Left ventricle myocardium inferior (tissue), 1 donor: Measurements from ENCODE around the gene PSIP1. TPM values are rescaled to one million over a fixed set of nuclear protein-coding genes. Genes with fewer than 3 reads are reported as not detected.
"Not testable (repeated sequence)": the region's sequence is repeated elsewhere in the genome, so short reads cannot be mapped to it uniquely, and the experiment has no call there.

Source experiments
- DNase-seq: peaks from one replicate; pipeline ENCODE4 v3.0.0-alpha.2; 2020
- H3K27ac ChIP-seq: fragments of 200-600 bp; replicated peaks from 2 replicates; pipeline ENCODE4 v1.8.0; 2021
- H3K27me3 ChIP-seq: fragments of 200-600 bp; 2 replicates; pipeline ENCODE4 v1.8.0; 2021; ENCODE audit warnings: low read depth
- H3K36me3 ChIP-seq: fragments of 200-600 bp; 2 replicates; pipeline ENCODE4 v1.8.0; 2021
- H3K4me1 ChIP-seq: fragments of 200-600 bp; 2 replicates; pipeline ENCODE4 v1.8.0; 2021
- H3K4me3 ChIP-seq: fragments of 200-600 bp; 2 replicates; pipeline ENCODE4 v1.8.0; 2021; ENCODE audit warnings: mild to moderate bottlenecking, moderate library complexity
- H3K9me3 ChIP-seq: fragments of 200-600 bp; replicated peaks from 2 replicates; pipeline ENCODE4 v1.8.0; 2021
- intact Hi-C: fragments of 100-400 bp; cut with micrococcal nuclease; formaldehyde crosslinking; loops from one replicate; pipeline ENCODE4 v1.11.0; 2022
- total RNA-seq: library from RNA; stranded (reverse); fragmentation: NEBNext Ultra II Directional; extraction: Animal tissue kit (Norgen Biotek cat#: 25700); gene quantifications from one replicate; pipeline ENCODE4 v1.2.1, GENCODE V29; 2021
- TF ChIP-seq, protein P1 (sequence below): fragments of 200-600 bp; IDR thresholded peaks from 2 replicates; pipeline ENCODE4 v1.8.0; 2021; ENCODE audit warnings: antibody characterized with exemption, mild to moderate bottlenecking, borderline replicate concordance
- donor health status: DM: no; HTN: yes; CAD: no; lungs with severe emphysema.

Gene PSIP1
- total RNA-seq, 1 donor from 2014 or later, result 22.5 TPM

DNA sequence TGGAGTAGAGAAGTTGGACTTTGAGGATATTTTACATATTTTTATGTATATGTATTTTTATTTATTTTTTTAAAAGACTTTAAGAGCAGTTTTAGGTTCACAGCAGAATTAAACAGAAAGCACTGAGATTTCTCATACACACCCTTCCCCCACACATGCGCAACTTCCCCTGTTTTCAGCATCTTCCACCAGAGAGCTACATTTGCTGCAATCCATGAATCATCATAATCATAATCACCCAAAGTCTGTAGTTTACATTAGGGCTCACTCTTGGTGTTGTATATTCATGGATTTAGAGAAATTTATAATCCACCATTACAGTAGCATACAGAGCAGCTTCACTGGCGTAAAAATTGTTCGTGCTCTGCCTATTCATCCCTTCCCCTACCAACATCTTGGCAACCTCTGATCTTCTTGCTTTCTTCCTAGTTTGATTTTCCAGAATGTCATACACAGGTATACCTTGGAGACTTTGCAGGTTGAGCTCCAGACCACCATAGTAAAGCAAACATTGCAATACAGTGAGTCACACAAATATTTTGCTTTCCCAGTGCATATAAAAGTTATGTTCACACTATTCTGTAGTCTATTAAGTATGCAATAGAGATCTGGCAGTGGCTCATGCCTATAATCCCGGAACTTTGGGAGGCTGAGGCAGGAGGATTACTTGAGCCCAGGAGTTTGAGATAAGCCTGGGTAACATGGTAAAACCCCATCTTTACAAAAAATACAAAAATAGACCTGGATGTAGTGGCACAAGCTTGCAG, 32.5 kb upstream of the PSIP1 start:
- Histone ChIP-seq H3K4me3 (no peak overlapping the region), H3K36me3 (no peaks in the 10 kb centered on the region), H3K4me1 (no peaks in the 10 kb centered on the region), H3K9me3 (no peaks in the 10 kb centered on the region), H3K27ac (no peak overlapping the region), H3K27me3 (no peaks in the 10 kb centered on the region)
- DNase-seq, result no peak
- TF ChIP-seq, protein P1, sequence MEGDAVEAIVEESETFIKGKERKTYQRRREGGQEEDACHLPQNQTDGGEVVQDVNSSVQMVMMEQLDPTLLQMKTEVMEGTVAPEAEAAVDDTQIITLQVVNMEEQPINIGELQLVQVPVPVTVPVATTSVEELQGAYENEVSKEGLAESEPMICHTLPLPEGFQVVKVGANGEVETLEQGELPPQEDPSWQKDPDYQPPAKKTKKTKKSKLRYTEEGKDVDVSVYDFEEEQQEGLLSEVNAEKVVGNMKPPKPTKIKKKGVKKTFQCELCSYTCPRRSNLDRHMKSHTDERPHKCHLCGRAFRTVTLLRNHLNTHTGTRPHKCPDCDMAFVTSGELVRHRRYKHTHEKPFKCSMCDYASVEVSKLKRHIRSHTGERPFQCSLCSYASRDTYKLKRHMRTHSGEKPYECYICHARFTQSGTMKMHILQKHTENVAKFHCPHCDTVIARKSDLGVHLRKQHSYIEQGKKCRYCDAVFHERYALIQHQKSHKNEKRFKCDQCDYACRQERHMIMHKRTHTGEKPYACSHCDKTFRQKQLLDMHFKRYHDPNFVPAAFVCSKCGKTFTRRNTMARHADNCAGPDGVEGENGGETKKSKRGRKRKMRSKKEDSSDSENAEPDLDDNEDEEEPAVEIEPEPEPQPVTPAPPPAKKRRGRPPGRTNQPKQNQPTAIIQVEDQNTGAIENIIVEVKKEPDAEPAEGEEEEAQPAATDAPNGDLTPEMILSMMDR, result no peak
- intact Hi-C loops, result no loop called here

DNA sequence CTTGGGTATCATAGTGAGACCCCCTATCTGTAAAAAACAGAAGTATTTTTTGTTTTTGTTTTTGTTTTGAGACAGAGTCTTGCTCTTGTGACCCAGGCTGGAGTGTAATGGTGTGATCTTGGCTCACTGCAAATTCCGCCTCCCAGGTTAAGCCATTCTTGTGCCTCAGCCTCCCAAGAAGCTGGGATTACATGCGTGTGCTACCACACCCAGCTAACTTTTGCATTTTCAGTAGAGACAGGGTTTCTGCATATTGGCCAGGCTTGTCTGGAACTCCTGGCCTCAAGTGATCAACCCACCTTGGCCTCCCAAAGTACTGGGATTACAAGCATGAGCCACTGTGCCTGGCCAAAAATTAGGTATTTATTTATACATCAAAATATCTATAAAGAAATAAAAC, 31.9 kb upstream of the PSIP1 start:
- Histone ChIP-seq H3K9me3 (no peaks in the 10 kb centered on the region), H3K36me3 (no peaks in the 10 kb centered on the region), H3K27me3 (no peaks in the 10 kb centered on the region), H3K27ac (no peak overlapping the region), H3K4me3 (no peak overlapping the region), H3K4me1 (no peaks in the 10 kb centered on the region)
- DNase-seq, result no peak
- TF ChIP-seq, protein P1, result no peak
- intact Hi-C loops, result no loop called here

DNA sequence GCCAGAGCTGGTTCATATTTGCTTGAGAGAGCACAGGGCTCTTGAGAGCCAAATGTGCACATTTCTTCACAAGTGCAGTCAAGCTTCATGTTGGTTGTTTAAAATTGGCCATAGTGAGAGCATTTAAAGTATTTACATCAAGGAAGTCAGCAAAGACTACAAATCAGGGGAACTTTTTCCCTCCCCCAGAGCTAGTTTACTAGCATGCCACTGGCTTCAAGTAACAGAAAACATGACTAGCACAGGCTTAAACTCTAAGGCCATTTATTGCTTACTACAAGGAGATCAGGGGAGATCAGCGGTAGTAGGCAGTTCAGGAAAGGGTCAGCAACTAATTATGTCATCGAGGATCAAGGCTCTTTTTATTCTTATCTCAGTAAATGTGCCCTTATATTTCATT, 31.1 kb upstream of the PSIP1 start:
- H3K4me3 ChIP-seq, result no peak overlapping the region
- no peaks in the 10 kb centered on the region for H3K9me3 ChIP-seq
- intact Hi-C loops, result no loop called here
- no peaks in the 10 kb centered on the region for H3K36me3 ChIP-seq
- H3K27me3 ChIP-seq, result no peaks in the 10 kb centered on the region
- H3K27ac ChIP-seq, result no peak overlapping the region
- no peaks in the 10 kb centered on the region for H3K4me1 ChIP-seq
- no peak for DNase-seq
- TF ChIP-seq, protein P1, result no peak

DNA sequence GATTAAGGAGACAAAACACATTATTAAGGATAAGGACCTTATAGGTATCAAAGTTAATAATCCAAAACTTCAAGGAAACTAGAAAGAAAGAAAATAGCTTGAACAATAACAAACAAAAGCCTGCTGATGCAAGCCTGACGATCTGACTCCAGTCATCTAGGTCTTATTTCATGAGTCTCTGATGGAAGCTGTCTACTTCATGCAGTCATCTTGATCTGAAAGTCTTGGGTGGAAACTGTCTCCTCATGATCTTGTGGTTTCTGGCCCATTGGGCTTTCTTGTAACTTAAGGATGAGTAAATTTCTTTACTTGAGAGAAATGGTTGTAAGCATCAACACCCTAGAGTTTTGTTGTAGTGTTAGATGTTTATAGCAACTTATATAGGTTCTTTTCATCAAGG, 20.6 kb upstream of the PSIP1 start:
- no peaks in the 10 kb centered on the region for H3K9me3 ChIP-seq
- no peak for DNase-seq
- intact Hi-C loops, result no loop called here
- H3K4me3 ChIP-seq, result no peak overlapping the region
- TF ChIP-seq, protein P1, result no peak
- no peak overlapping the region for H3K27ac ChIP-seq
- H3K4me1 ChIP-seq, result no peaks in the 10 kb centered on the region
- no peaks in the 10 kb centered on the region for H3K36me3 ChIP-seq
- no peaks in the 10 kb centered on the region for H3K27me3 ChIP-seq

DNA sequence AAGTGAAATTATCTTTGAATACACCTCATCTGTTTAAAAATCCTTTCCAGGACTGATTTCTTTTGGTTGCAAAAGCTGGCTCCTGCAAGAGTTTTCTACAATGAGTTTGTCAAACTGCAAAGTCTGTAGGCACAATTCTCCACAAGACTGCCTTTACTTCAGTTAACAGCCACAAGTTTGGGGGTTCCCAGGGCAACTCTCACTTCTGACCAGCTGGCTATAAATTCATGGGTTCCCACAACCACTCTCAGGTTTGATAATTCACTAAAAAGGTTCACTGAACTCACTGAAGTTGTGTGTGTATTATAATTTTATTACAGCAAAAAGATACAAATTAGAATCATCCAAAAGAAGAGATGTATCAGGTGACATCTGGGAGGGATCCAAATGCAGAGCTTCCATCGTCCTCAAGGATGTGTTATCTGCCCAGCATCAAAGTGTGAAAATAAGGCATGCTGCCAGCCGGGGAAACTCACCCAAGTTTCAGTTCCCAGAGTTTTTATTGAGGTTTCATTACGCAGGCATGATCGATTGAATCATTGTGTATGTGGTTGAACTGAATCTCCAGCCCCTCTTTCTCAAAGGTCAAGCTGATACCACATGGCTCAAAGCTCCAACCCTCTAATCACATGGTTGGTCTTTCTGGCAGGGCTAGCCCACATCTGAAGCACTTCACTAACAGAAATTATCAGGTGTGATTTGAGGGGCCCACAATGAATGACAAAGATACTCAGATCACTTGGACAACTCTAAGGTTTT, 19.0 kb upstream of the PSIP1 start:
- intact Hi-C loops, result no loop called here
- Histone ChIP-seq H3K9me3 (no peaks in the 10 kb centered on the region), H3K36me3 (no peaks in the 10 kb centered on the region), H3K4me1 (no peaks in the 10 kb centered on the region), H3K27ac (no peak overlapping the region), H3K4me3 (no peak overlapping the region), H3K27me3 (peaks cover 3% of the 10 kb centered on the region)
- DNase-seq, result no peak
- TF ChIP-seq, protein P1, result no peak

DNA sequence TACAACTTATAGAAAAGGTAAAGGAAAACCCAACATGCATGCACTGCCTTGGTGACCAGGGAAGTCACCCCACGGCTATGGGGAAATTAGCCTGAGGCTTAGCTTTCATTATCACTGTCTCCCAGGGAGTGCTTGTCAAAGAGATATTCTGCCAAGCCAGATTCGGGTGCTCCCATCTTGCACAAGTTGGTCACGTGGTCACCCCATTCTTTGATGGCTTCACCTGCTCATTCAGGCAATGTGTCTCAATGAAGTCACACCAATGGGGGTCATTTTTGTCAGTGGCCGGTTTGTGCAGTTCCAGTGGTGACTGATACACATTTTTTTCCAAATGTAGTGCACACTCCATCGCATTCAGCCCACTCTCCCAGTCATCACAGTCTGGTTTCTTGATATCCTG, 16.3 kb upstream of the PSIP1 start:
- DNase-seq, H3K4me1 ChIP-seq, H3K27me3 ChIP-seq, H3K4me3 ChIP-seq, intact Hi-C loops, H3K9me3 ChIP-seq, H3K27ac ChIP-seq, H3K36me3 ChIP-seq: not testable (repeated sequence)
